HAP-1 (cell line): ENCODE measurements around the gene PTP4A2.

Source experiments
- DNase-seq, 2 experiments: peaks; one replicate each; pipeline ENCODE4 v3.0.0-alpha.2; 2016 to 2020; ENCODE audit warnings: low spot score in 2 of 2
- H3K27me3 ChIP-seq: fragments of 250-450 bp; sonication (Bioruptor Pico); 2 replicates; pipeline ENCODE4 v1.5.1; 2020; ENCODE audit warnings: low read depth, mild to moderate bottlenecking, moderate library complexity
- H3K36me3 ChIP-seq: fragments of 250-450 bp; sonication (Bioruptor Pico); replicated peaks from 2 replicates; pipeline ENCODE4 v1.5.1; 2020; ENCODE audit warnings: mild to moderate bottlenecking
- H3K4me1 ChIP-seq: fragments of 250-450 bp; sonication (Bioruptor Pico); 2 replicates; pipeline ENCODE4 v1.5.1; 2020; ENCODE audit warnings: mild to moderate bottlenecking
- H3K4me3 ChIP-seq: fragments of 250-450 bp; sonication (Bioruptor Pico); 2 replicates; pipeline ENCODE4 v1.5.1; 2020; ENCODE audit warnings: mild to moderate bottlenecking, moderate library complexity
- H3K9me3 ChIP-seq: fragments of 250-450 bp; sonication (Bioruptor Pico); 2 replicates; pipeline ENCODE4 v1.5.1; 2020; ENCODE audit warnings: mild to moderate bottlenecking, moderate library complexity
- in situ Hi-C: fragments of 300-500 bp; cut with MboI; formaldehyde crosslinking; loops from 3 replicates; pipeline ENCODE4 v1.14.3; 2020; ENCODE audit warnings: low sequenced_read_pairs, inconsistent platforms, mixed read lengths

The PTP4A2 gene

GRCh38 chr1:31939484-31940329 lies 1.5 kb upstream of the PTP4A2 start:
- in situ Hi-C loops: no loop called here
- peaks cover 38% of the 10 kb centered on the region for H3K4me1 ChIP-seq
- no peaks in the 10 kb centered on the region for H3K27me3 ChIP-seq
- no peak overlapping the region for H3K4me3 ChIP-seq
- H3K9me3 ChIP-seq: no peaks in the 10 kb centered on the region
- H3K36me3 ChIP-seq: no peaks in the 10 kb centered on the region
- peak; percentile 34 to 75 for DNase-seq

GRCh38 chr1:31937300-31938183 lies 626 bp downstream of the PTP4A2 start:
- peak overlapping the region; percentile 64 for H3K4me3 ChIP-seq
- H3K4me1 ChIP-seq: peaks cover 49% of the 10 kb centered on the region
- no peaks in the 10 kb centered on the region for H3K36me3 ChIP-seq
- no peaks in the 10 kb centered on the region for H3K27me3 ChIP-seq
- in situ Hi-C loops: no loop called here
- no peaks in the 10 kb centered on the region for H3K9me3 ChIP-seq
- DNase-seq: peak in 1 of 2 experiments; percentile 72

- no peaks in the 10 kb centered on the region for H3K9me3 ChIP-seq
- DNase-seq: no peak
- in situ Hi-C loops: no loop called here
- peak overlapping the region; percentile 64 for H3K4me3 ChIP-seq
- no peaks in the 10 kb centered on the region for H3K27me3 ChIP-seq
- peaks cover 55% of the 10 kb centered on the region for H3K4me1 ChIP-seq
- H3K36me3 ChIP-seq: no peaks in the 10 kb centered on the region
These were observed 1.2 kb downstream of the PTP4A2 start for GRCh38 chr1:31936981-31937299.

- in situ Hi-C loops: no loop called here
- H3K4me3 ChIP-seq: peak overlapping the region; percentile 64
- H3K27me3 ChIP-seq: no peaks in the 10 kb centered on the region
- no peak for DNase-seq
- H3K4me1 ChIP-seq: peaks cover 60% of the 10 kb centered on the region
- H3K9me3 ChIP-seq: no peaks in the 10 kb centered on the region
- H3K36me3 ChIP-seq: no peaks in the 10 kb centered on the region
These were observed 1.7 kb downstream of the PTP4A2 start for GRCh38 chr1:31936278-31936980.

- no peak overlapping the region for H3K4me3 ChIP-seq
- peaks cover 71% of the 10 kb centered on the region for H3K4me1 ChIP-seq
- H3K27me3 ChIP-seq: no peaks in the 10 kb centered on the region
- peaks cover 8% of the 10 kb centered on the region for H3K36me3 ChIP-seq
- H3K9me3 ChIP-seq: no peaks in the 10 kb centered on the region
- in situ Hi-C loops: no loop called here
- peak; percentile 85 to 95 for DNase-seq
These were observed 3.2 kb downstream of the PTP4A2 start for GRCh38 chr1:31934706-31935629.

- in situ Hi-C loops: no loop called here
- Histone ChIP-seq H3K27me3 (no peaks in the 10 kb centered on the region), H3K36me3 (peaks cover 8% of the 10 kb centered on the region), H3K4me1 (peaks cover 73% of the 10 kb centered on the region), H3K9me3 (no peaks in the 10 kb centered on the region), H3K4me3 (no peak overlapping the region)
- DNase-seq: no peak
These were observed 5.5 kb downstream of the PTP4A2 start for GRCh38 chr1:31932491-31933316.

- Histone ChIP-seq H3K27me3 (no peaks in the 10 kb centered on the region), H3K4me1 (peaks cover 79% of the 10 kb centered on the region), H3K36me3 (peaks cover 8% of the 10 kb centered on the region), H3K4me3 (no peak overlapping the region), H3K9me3 (no peaks in the 10 kb centered on the region)
- DNase-seq: no peak
- in situ Hi-C loops: no loop called here
These were observed 6.5 kb downstream of the PTP4A2 start for GRCh38 chr1:31931593-31932225.

GRCh38 chr1:31930836-31931592 lies 7.2 kb downstream of the PTP4A2 start:
- Histone ChIP-seq H3K27me3 (no peaks in the 10 kb centered on the region), H3K9me3 (no peaks in the 10 kb centered on the region), H3K4me3 (no peak overlapping the region), H3K4me1 (peaks cover 79% of the 10 kb centered on the region), H3K36me3 (peaks cover 8% of the 10 kb centered on the region)
- DNase-seq: no peak
- in situ Hi-C loops: no loop called here

- in situ Hi-C loops: no loop called here
- Histone ChIP-seq H3K4me1 (peaks cover 68% of the 10 kb centered on the region), H3K36me3 (peaks cover 8% of the 10 kb centered on the region), H3K27me3 (no peaks in the 10 kb centered on the region), H3K9me3 (no peaks in the 10 kb centered on the region), H3K4me3 (no peak overlapping the region)
- no peak for DNase-seq
These were observed 10.5 kb downstream of the PTP4A2 start for GRCh38 chr1:31927661-31927980.

- no peaks in the 10 kb centered on the region for H3K27me3 ChIP-seq
- no peak overlapping the region for H3K4me3 ChIP-seq
- H3K4me1 ChIP-seq: peaks cover 68% of the 10 kb centered on the region
- DNase-seq: peak; percentile 39 to 97
- in situ Hi-C loops: no loop called here
- H3K36me3 ChIP-seq: peaks cover 8% of the 10 kb centered on the region
- no peaks in the 10 kb centered on the region for H3K9me3 ChIP-seq
These were observed 11.1 kb downstream of the PTP4A2 start for GRCh38 chr1:31926853-31927660.

GRCh38 chr1:31926252-31926651 lies 11.9 kb downstream of the PTP4A2 start:
- no peaks in the 10 kb centered on the region for H3K9me3 ChIP-seq
- peaks cover 8% of the 10 kb centered on the region for H3K36me3 ChIP-seq
- DNase-seq: no peak
- in situ Hi-C loops: no loop called here
- H3K27me3 ChIP-seq: no peaks in the 10 kb centered on the region
- H3K4me1 ChIP-seq: peaks cover 67% of the 10 kb centered on the region
- H3K4me3 ChIP-seq: no peak overlapping the region
